SU-DHL-6 (cell line): ENCODE results near the gene ASTN2.

Experiments
- CTCF ChIP-seq: fragments of 200-600 bp; sonication (generic); IDR thresholded peaks from one replicate; pipeline ENCODE4 v1.5.1; 2017; ENCODE audit warnings: antibody characterized with exemption, mild to moderate bottlenecking, low read length, moderate library complexity; ENCODE audit not compliant: insufficient read depth, poor library complexity, severe bottlenecking
- EZH2phosphoT487 ChIP-seq: fragments of 200-600 bp; sonication (generic), shearing (Covaris generic); conservative IDR thresholded peaks from 2 replicates; pipeline ENCODE4 v1.6.1; 2018; ENCODE audit warnings: mild to moderate bottlenecking, antibody characterized with exemption, low read length, moderate library complexity, mixed read lengths

- no peak for TF ChIP-seq CTCF
- TF ChIP-seq EZH2phosphoT487, result no peak
Observed at GRCh38 chr9:117395151-117395650, 19.7 kb downstream of the ASTN2 start.
